Measurements from ENCODE around the gene NLGN1.

The NLGN1 gene

GRCh38 chr3:173632945-173633344 lies 235.4 kb downstream of the NLGN1 start:
- Mint-ChIP-seq H3K27ac (no peak overlapping the region), H3K4me3 (no peak overlapping the region), H3K9me3 (no peaks in the 10 kb centered on the region), H3K36me3 (ENCODE audit: low read depth) (no peaks in the 10 kb centered on the region), H3K4me1 (peaks cover 6% of the 10 kb centered on the region), H3K27me3 (ENCODE audit: low read depth) (no peaks in the 10 kb centered on the region)
- TF ChIP-seq CTCF (IDR thresholded peaks at IDR 0.05; ENCODE audit: unreplicated experiment in 3 of 3) = no peak

- H3K27ac Mint-ChIP-seq = no peak overlapping the region
- no peaks in the 10 kb centered on the region for H3K27me3 Mint-ChIP-seq (ENCODE audit: low read depth)
- H3K9me3 Mint-ChIP-seq = no peaks in the 10 kb centered on the region
- no peaks in the 10 kb centered on the region for H3K36me3 Mint-ChIP-seq (ENCODE audit: low read depth)
- no peaks in the 10 kb centered on the region for H3K4me1 Mint-ChIP-seq
- H3K4me3 Mint-ChIP-seq = no peak overlapping the region
- no peak for TF ChIP-seq CTCF (IDR thresholded peaks at IDR 0.05; ENCODE audit: unreplicated experiment in 3 of 3)
Observed at GRCh38 chr3:173635826-173636225, 238.3 kb downstream of the NLGN1 start.

GRCh38 chr3:173639098-173639497 lies 241.6 kb downstream of the NLGN1 start:
- H3K4me3 Mint-ChIP-seq = no peak overlapping the region
- TF ChIP-seq CTCF (IDR thresholded peaks at IDR 0.05; ENCODE audit: unreplicated experiment in 3 of 3) = no peak
- H3K4me1 Mint-ChIP-seq = no peaks in the 10 kb centered on the region
- no peak overlapping the region for H3K27ac Mint-ChIP-seq
- H3K27me3 Mint-ChIP-seq (ENCODE audit: low read depth) = no peaks in the 10 kb centered on the region
- no peaks in the 10 kb centered on the region for H3K36me3 Mint-ChIP-seq (ENCODE audit: low read depth)
- no peaks in the 10 kb centered on the region for H3K9me3 Mint-ChIP-seq

GRCh38 chr3:173641696-173642095 lies 244.2 kb downstream of the NLGN1 start:
- H3K27ac Mint-ChIP-seq = no peak overlapping the region
- H3K36me3 Mint-ChIP-seq (ENCODE audit: low read depth) = no peaks in the 10 kb centered on the region
- H3K9me3 Mint-ChIP-seq = no peaks in the 10 kb centered on the region
- no peak overlapping the region for H3K4me3 Mint-ChIP-seq
- H3K27me3 Mint-ChIP-seq (ENCODE audit: low read depth) = no peaks in the 10 kb centered on the region
- TF ChIP-seq CTCF (IDR thresholded peaks at IDR 0.05; ENCODE audit: unreplicated experiment in 3 of 3) = no peak
- no peaks in the 10 kb centered on the region for H3K4me1 Mint-ChIP-seq

- no peaks in the 10 kb centered on the region for H3K36me3 Mint-ChIP-seq (ENCODE audit: low read depth)
- no peak overlapping the region for H3K4me3 Mint-ChIP-seq
- no peak for TF ChIP-seq CTCF (IDR thresholded peaks at IDR 0.05; ENCODE audit: unreplicated experiment in 3 of 3)
- H3K4me1 Mint-ChIP-seq = no peaks in the 10 kb centered on the region
- H3K27ac Mint-ChIP-seq = no peak overlapping the region
- H3K27me3 Mint-ChIP-seq (ENCODE audit: low read depth) = no peaks in the 10 kb centered on the region
- H3K9me3 Mint-ChIP-seq = no peaks in the 10 kb centered on the region
Observed at GRCh38 chr3:173644086-173645082, 246.8 kb downstream of the NLGN1 start.

- TF ChIP-seq CTCF (IDR thresholded peaks at IDR 0.05; ENCODE audit: unreplicated experiment in 3 of 3) = no peak
- Mint-ChIP-seq H3K9me3 (no peaks in the 10 kb centered on the region), H3K27me3 (ENCODE audit: low read depth) (no peaks in the 10 kb centered on the region), H3K4me3 (no peak overlapping the region), H3K27ac (no peak overlapping the region), H3K36me3 (ENCODE audit: low read depth) (no peaks in the 10 kb centered on the region), H3K4me1 (no peaks in the 10 kb centered on the region)
Observed at GRCh38 chr3:173650596-173650995, 253.1 kb downstream of the NLGN1 start.
